Measurements from ENCODE around the gene MKNK2. TPM values are rescaled to one million over a fixed set of nuclear protein-coding genes. Genes with fewer than 3 reads are reported as not detected.

Gene MKNK2
- total and polyA plus RNA-seq, 2 of the 13 experiments (the other 11 are each of a cell fraction or from before 2014, with no cell fraction given) = 44.9 to 112 TPM

GRCh38 chr19:2049741-2050348, 1.2 kb downstream of the MKNK2 start (continued):
- TF ChIP-seq CERS6 (CRISPR knock-in tag; IDR thresholded peaks at IDR 0.05) = no peak
- no peak for TF ChIP-seq RFX1 (IDR thresholded peaks at IDR 0.05)
- TF ChIP-seq ZNF839 (CRISPR knock-in tag; IDR thresholded peaks at IDR 0.05; ENCODE audit: borderline replicate concordance) = no peak
- TF ChIP-seq TEF (CRISPR knock-in tag; IDR thresholded peaks at IDR 0.05) = peak; percentile 85; the same call in 1 of the 2 replicates
- TF ChIP-seq UBTF (CRISPR knock-in tag; IDR thresholded peaks at IDR 0.05) = peak; percentile 58; the same call in 1 of the 2 replicates
- TF ChIP-seq KDM4B (CRISPR knock-in tag; IDR thresholded peaks at IDR 0.05) = no peak
- TF ChIP-seq PCBP1 (IDR thresholded peaks at IDR 0.05; ENCODE audit: borderline replicate concordance, low read depth, low read length) = peak; percentile 90; the same call in 1 of the 2 replicates
- peak; percentile 74 for TF ChIP-seq CEBPG (CRISPR knock-in tag; IDR thresholded peaks at IDR 0.05)
- peak; percentile 55; the same call in 1 of the 2 replicates for TF ChIP-seq ATF7 (IDR thresholded peaks at IDR 0.05)
- no peak for TF ChIP-seq ATF7 (CRISPR knock-in tag; IDR thresholded peaks at IDR 0.05)
- 0 out of 2 replicates have a peak, but pooled peaks have one; percentile 47 for TF ChIP-seq ATF3 (CRISPR knock-in tag; IDR thresholded peaks at IDR 0.05)
- no peak for TF ChIP-seq ZNF7 (CRISPR knock-in tag; IDR thresholded peaks at IDR 0.05)
- TF ChIP-seq ZNF317 (CRISPR knock-in tag; IDR thresholded peaks at IDR 0.05) = peak; percentile 25; the same call in 1 of the 2 replicates
- TF ChIP-seq KDM2A (CRISPR knock-in tag; IDR thresholded peaks at IDR 0.05; ENCODE audit: borderline replicate concordance, low read depth) = peak; percentile 37; the same call in 1 of the 2 replicates
- no peak for TF ChIP-seq ZNF761 (CRISPR knock-in tag; conservative IDR thresholded peaks at IDR 0.05)
- no peak for TF ChIP-seq ELK4 (CRISPR knock-in tag; IDR thresholded peaks at IDR 0.05; ENCODE audit: borderline replicate concordance)
- TF ChIP-seq ZNF567 (CRISPR knock-in tag; IDR thresholded peaks at IDR 0.05; ENCODE audit: borderline replicate concordance) = peak; percentile 41; the same call in 1 of the 2 replicates
- TF ChIP-seq HNRNPUL1 (IDR thresholded peaks at IDR 0.05; ENCODE audit: low read depth, low read length) = no peak
- TF ChIP-seq PTBP1 (IDR thresholded peaks at IDR 0.05; ENCODE audit: low read depth, low read length, poor library complexity, severe bottlenecking) = peak; percentile 85
- no peak for TF ChIP-seq NFE2L1 (CRISPR knock-in tag; IDR thresholded peaks at IDR 0.05; ENCODE audit: borderline replicate concordance)
- TF ChIP-seq ZNF281 (CRISPR knock-in tag; IDR thresholded peaks at IDR 0.05; ENCODE audit: borderline replicate concordance) = peak; percentile 58; the same call in 1 of the 2 replicates

Data from HepG2 (cell line).